ENCODE measurements around the gene COL6A1. TPM values are rescaled to one million over a fixed set of nuclear protein-coding genes. Genes with fewer than 3 reads are reported as not detected.
"Not testable (repeated sequence)": the region's sequence is repeated elsewhere in the genome, so short reads cannot be mapped to it uniquely, and the experiment has no call there.

The COL6A1 gene
- total RNA-seq, 1 donor from 2014 or later: 0.11 TPM

DNA sequence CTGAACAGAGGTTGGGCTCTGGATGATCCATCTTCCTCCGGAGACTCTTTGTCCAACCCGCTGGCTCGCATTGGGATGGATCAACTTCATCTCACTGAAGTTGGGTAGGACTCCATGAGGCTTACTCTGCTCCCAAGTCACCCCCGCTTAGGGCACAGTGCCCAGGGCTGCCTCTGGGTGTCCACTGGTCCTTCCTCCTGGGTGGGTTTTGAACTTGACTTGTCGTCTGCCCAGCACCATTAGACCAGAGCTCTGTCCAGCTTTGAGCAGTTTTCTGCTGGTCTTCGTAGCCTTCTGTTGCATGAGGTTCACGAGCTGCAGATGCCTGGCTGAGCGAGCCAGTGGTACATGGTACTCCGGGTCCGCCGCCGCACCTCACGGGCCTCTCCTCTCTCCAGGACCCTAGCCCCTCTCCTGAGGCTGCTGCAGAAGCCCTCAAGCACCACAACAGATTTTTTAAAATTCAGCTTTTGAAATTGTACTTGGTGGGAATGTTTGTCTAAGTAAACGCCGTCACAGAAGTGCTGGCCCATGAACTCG is 33.8 kb upstream of the COL6A1 start:
- CTCF ChIA-PET: no interaction called here
- DNase-seq: no peak
- H3K27ac Mint-ChIP-seq: no peak overlapping the region
- POLR2A ChIA-PET: no interaction called here
- intact Hi-C loops (cut with micrococcal nuclease): no loop called here
- no peak for ATAC-seq (ENCODE audit: low read depth)
- H3K27me3 Mint-ChIP-seq: peaks cover 3% of the 10 kb centered on the region
- no peak overlapping the region for H3K4me3 Mint-ChIP-seq
- H3K9me3 Mint-ChIP-seq: peaks cover 4% of the 10 kb centered on the region
- TF ChIP-seq CTCF (IDR thresholded peaks at IDR 0.05): no peak
- H3K4me1 Mint-ChIP-seq: no peaks in the 10 kb centered on the region
- no peaks in the 10 kb centered on the region for H3K36me3 Mint-ChIP-seq (ENCODE audit: low read depth)

GRCh38 chr21:45948576-45949141 is 32.9 kb upstream of the COL6A1 start:
- Mint-ChIP-seq H3K27ac (no peak overlapping the region), H3K9me3 (peaks cover 5% of the 10 kb centered on the region), H3K4me1 (no peaks in the 10 kb centered on the region), H3K36me3 (ENCODE audit: low read depth) (no peaks in the 10 kb centered on the region), H3K4me3 (no peak overlapping the region), H3K27me3 (peaks cover 3% of the 10 kb centered on the region)
- ATAC-seq (ENCODE audit: low read depth): no peak
- POLR2A ChIA-PET: no interaction called here
- no peak for DNase-seq
- CTCF ChIA-PET: no interaction called here
- intact Hi-C loops (cut with micrococcal nuclease): no loop called here
- TF ChIP-seq CTCF (IDR thresholded peaks at IDR 0.05): no peak

GRCh38 chr21:45949928-45950739 is 31.4 kb upstream of the COL6A1 start:
- no peak for DNase-seq
- intact Hi-C loops (cut with micrococcal nuclease): no loop called here
- Mint-ChIP-seq H3K27ac (no peak overlapping the region), H3K4me1 (no peaks in the 10 kb centered on the region), H3K27me3 (peaks cover 3% of the 10 kb centered on the region), H3K36me3 (ENCODE audit: low read depth) (no peaks in the 10 kb centered on the region), H3K4me3 (no peak overlapping the region), H3K9me3 (peaks cover 5% of the 10 kb centered on the region)
- POLR2A ChIA-PET: no interaction called here
- no peak for ATAC-seq (ENCODE audit: low read depth)
- CTCF ChIA-PET: no interaction called here
- TF ChIP-seq CTCF (IDR thresholded peaks at IDR 0.05): no peak

DNA sequence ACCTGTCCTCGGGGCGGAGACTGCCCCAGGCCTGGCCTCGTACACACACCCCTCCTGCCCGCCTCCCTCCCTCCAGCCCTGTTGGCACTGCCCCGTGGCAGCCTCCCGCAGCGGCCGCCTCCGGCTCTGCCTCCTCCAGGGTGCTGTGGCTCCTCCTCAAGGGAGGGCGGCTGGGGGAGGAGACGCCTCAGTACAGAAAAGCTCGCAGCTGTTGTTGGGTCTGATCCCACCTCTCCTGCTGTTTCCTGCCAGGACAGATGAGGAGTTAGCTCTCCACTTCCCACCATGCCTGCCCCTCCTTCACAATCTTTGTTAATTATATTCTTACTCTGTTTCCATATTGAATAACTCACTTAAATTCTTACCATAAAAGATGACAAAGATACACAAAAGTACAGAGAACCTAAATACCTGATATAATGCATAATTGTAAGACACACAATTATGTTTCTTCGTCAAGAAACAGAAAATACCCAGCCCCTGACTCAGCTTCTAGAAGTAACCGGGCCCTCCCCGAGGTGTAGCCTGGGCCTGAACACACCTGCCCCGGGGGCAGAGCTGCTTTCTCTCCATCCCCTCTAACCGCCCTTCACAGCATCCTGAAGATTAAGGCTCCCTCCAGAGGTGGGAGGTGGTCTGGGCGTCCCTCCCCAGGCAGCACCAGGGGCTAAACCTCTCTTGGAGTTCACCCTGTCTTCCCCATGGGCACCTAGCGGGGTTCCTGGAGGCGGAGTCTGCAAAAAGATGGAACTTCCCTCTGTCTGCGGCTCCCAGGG is 30.6 kb upstream of the COL6A1 start:
- Mint-ChIP-seq H3K9me3 (peaks cover 5% of the 10 kb centered on the region), H3K27ac (no peak overlapping the region), H3K4me3 (no peak overlapping the region), H3K4me1 (no peaks in the 10 kb centered on the region), H3K36me3 (ENCODE audit: low read depth) (no peaks in the 10 kb centered on the region), H3K27me3 (peaks cover 3% of the 10 kb centered on the region)
- no peak for TF ChIP-seq CTCF (IDR thresholded peaks at IDR 0.05)
- ATAC-seq (ENCODE audit: low read depth) (no peak), DNase-seq (no peak)
- POLR2A ChIA-PET: no interaction called here
- CTCF ChIA-PET: no interaction called here
- intact Hi-C loops (cut with micrococcal nuclease): no loop called here

DNA sequence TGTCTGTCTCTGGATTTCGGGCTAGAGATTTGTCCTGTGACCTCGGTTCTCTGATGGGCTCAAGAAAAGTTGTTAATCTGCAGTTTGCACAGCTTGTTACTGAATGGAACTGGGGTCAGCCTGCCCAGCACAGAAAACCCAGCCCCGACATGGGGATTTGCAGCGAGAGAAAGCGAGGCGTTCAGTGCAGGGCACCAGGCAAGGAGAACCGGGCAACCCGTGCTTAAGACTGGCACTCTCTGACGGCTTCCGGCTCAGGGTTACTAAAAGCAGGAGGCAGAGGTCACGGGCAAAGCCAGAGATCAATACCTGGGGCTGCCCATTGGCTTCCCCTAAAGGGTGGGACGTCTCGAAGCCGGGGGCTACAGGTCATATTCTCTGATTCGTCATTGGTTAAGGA is 29.9 kb upstream of the COL6A1 start:
- POLR2A ChIA-PET: no interaction called here
- ATAC-seq (ENCODE audit: low read depth) (no peak), DNase-seq (no peak)
- peaks cover 5% of the 10 kb centered on the region for H3K9me3 Mint-ChIP-seq
- intact Hi-C loops (cut with micrococcal nuclease): no loop called here
- CTCF ChIA-PET: no interaction called here
- H3K27me3 Mint-ChIP-seq: peaks cover 6% of the 10 kb centered on the region
- no peak overlapping the region for H3K4me3 Mint-ChIP-seq
- H3K27ac Mint-ChIP-seq: no peak overlapping the region
- no peaks in the 10 kb centered on the region for H3K4me1 Mint-ChIP-seq
- H3K36me3 Mint-ChIP-seq (ENCODE audit: low read depth): no peaks in the 10 kb centered on the region
- TF ChIP-seq CTCF (IDR thresholded peaks at IDR 0.05): no peak

- H3K36me3 Mint-ChIP-seq (ENCODE audit: low read depth): not testable (repeated sequence)
Measured at GRCh38 chr21:45952527-45952926, 29.0 kb upstream of the COL6A1 start.

More at GRCh38 chr21:45952527-45952926, 29.0 kb upstream of the COL6A1 start:
- POLR2A ChIA-PET; DNase-seq; intact Hi-C loops (cut with micrococcal nuclease); H3K4me1 Mint-ChIP-seq; CTCF ChIA-PET; ATAC-seq (ENCODE audit: low read depth); H3K4me3 Mint-ChIP-seq; H3K27ac Mint-ChIP-seq; H3K9me3 Mint-ChIP-seq: not testable (repeated sequence)
- H3K27me3 Mint-ChIP-seq: peaks cover 11% of the 10 kb centered on the region

Measured in activated B cell treated with CpG ODN at 0.5 μM for 24 hours (primary cell).